Fibroblast of peridontal ligament (primary cell): ENCODE data around the gene TEKT4.
"Not testable (repeated sequence)": the region's sequence is repeated elsewhere in the genome, so short reads cannot be mapped to it uniquely, and the experiment has no call there.

ENCODE experiments used
- DNase-seq: peaks from one replicate; pipeline ENCODE4 v3.0.0-alpha.2; 2010; ENCODE audit errors: extremely low read depth

Gene TEKT4

GRCh38 chr2:94875820-94876522, 4.7 kb downstream of the TEKT4 start:
- no peak for DNase-seq

GRCh38 chr2:94876523-94876863, 5.3 kb downstream of the TEKT4 start:
- DNase-seq = no peak

- DNase-seq = no peak
These were observed 5.9 kb downstream of the TEKT4 start for GRCh38 chr2:94877129-94877528.

GRCh38 chr2:94878575-94878974, 7.3 kb downstream of the TEKT4 start:
- not testable (repeated sequence) for DNase-seq

DNA sequence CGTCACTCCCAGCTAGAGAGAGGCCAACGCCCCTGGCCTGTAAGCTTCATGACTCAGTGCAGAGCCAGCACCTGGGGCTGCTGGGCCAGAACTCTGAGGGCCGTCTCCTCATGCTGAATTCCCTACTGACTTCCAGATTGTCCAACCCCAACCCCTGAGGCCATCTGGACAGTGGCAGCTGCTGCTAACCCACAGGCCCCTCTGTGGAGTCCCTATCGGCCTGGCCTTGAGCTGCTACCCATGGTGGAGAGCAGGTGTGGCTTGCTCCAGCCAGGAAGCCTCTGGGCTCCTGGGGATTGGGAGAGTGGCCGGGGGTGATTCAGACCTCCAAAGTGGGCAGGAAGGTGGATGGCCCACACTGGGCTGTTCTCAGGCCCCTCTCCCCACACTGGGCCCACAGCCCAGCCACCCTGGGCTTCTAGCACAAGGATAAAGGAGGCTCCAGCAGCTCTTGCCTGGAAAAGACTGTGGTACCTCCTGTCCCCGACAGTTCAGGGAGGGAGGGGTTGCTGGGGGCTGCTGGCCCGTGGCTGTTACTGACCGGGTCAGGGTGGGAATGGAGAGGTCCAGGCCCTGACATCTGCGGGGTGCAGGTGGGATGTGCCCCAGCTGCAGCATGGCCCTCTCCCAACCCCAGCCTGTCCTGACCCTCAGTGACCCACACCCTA, 8.2 kb downstream of the TEKT4 start:
- DNase-seq = no peak

DNA sequence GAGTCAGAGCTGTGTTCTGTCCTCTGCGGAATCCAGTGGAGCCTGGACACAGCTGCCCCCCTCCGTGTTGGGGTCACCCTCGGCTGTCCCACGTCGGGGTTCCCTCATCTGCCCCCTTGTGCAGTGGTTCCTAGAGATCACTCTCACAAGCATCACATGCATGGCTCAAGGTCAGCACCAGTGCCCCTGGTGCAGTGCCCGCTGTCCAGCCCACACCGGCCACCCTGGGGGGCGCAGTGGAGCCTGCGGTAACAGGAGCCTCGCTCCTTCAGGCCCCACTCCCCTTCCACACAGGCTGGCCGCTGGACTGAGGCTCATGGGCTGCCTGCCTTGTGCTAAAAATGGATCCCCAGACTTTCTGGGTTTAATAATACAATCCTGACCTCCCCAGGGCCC, 8.8 kb downstream of the TEKT4 start:
- DNase-seq = no peak

DNA sequence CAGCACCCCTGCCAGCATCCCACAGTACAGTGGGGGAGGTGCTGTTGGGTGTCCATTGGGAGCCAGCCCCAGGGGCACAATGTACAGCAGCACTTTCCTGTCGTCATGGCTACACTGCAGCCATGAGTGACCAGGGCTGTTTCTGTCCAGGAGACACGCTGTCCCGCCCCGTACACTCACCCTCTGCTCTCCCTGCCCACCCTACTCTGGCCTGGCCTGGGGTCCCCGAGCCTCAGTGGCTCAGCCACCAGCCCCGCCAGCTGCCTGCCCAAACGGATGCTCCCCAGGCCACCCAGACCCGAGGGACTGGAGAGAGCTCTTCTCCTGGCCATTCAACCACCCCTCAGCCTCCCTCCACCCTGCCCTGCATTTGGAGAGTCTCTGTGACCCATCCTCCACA, 9.3 kb downstream of the TEKT4 start:
- DNase-seq = no peak

GRCh38 chr2:94881070-94881469, 9.8 kb downstream of the TEKT4 start:
- DNase-seq = no peak

DNA sequence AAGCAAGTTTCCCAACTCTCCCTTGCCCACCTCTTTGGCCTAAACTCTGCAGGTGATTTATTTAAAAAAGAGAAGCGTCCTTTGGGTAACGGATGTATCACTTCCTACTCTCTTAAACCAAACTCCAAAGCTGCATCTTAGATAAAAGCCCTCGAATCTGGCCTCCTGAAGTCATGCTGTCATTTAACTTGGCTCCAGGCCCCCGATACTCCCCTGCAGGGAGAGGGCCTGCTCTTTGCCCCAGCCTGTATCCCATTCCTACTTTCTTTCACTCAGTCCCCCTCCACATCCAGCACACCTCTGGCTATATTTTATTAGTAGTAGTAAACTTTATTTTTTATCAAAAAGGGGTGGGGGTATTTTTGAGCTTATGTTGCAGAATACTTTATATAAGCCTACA, 19.0 kb downstream of the TEKT4 start:
- DNase-seq = no peak

- not testable (repeated sequence) for DNase-seq
These were observed 24.0 kb downstream of the TEKT4 start for GRCh38 chr2:94895273-94895672.

DNA sequence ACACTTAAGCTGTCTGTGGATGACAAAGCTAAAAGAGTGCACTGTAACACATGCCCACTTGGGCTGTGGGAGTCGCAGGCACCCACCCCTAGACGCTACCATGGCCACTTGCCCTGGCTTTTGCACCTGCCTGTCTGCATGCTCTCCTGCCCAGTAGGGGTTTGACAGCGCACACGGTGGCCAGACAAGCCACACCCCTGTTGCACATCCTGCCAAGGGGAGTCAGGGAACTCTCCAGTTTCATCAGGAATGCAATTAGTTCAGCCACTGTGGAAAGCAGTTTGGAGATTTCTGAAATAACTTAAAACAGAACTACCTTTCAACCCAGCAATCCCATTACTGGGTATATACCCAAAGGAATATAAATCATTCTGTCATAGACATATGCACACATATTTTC, 35.7 kb downstream of the TEKT4 start:
- not testable (repeated sequence) for DNase-seq

GRCh38 chr2:94923196-94923595, 52.0 kb downstream of the TEKT4 start:
- DNase-seq = no peak

GRCh38 chr2:94924999-94925398, 53.8 kb downstream of the TEKT4 start:
- not testable (repeated sequence) for DNase-seq
